Osteoblast (primary cell): ENCODE results near the gene FHIT. TPM values are rescaled to one million over a fixed set of nuclear protein-coding genes. Genes with fewer than 3 reads are reported as not detected.

Experiments used
- DNase-seq: peaks from one replicate; pipeline ENCODE4 v3.0.0; 2011; ENCODE audit warnings: low spot score, mixed read lengths; ENCODE audit not compliant: insufficient read length; ENCODE audit errors: missing footprints
- H2AFZ ChIP-seq: 2 replicates; pipeline ENCODE4 v1.6.0; 2011; ENCODE audit warnings: mild to moderate bottlenecking, low read length
- H3K27ac ChIP-seq: 2 replicates; pipeline ENCODE4 v1.5.1; 2011; ENCODE audit warnings: mild to moderate bottlenecking, low read depth, low read length, moderate library complexity
- H3K27me3 ChIP-seq: 2 replicates; pipeline ENCODE4 v1.6.0; 2012; ENCODE audit warnings: mild to moderate bottlenecking, control low read depth, inconsistent platforms, low read length, moderate library complexity; ENCODE audit not compliant: insufficient read depth
- H3K36me3 ChIP-seq: 2 replicates; pipeline ENCODE4 v1.5.1; 2011; ENCODE audit warnings: mild to moderate bottlenecking, low read length, control low read depth, moderate library complexity; ENCODE audit not compliant: insufficient read depth
- H3K4me1 ChIP-seq: 2 replicates; pipeline ENCODE4 v1.5.1; 2011; ENCODE audit warnings: mild to moderate bottlenecking, low read length, control low read depth, moderate library complexity; ENCODE audit not compliant: insufficient read depth
- H3K4me2 ChIP-seq: 2 replicates; pipeline ENCODE4 v1.6.0; 2011; ENCODE audit warnings: mild to moderate bottlenecking, low read length; ENCODE audit not compliant: insufficient read depth
- H3K4me3 ChIP-seq: fragments of 200-600 bp; sonication (generic); 3 replicates; pipeline ENCODE4 v1.5.1; 2012; ENCODE audit warnings: mild to moderate bottlenecking, low read length, inconsistent platforms; ENCODE audit not compliant: insufficient read depth
- H3K79me2 ChIP-seq: 2 replicates; pipeline ENCODE4 v1.6.0; 2012; ENCODE audit warnings: mild to moderate bottlenecking, low read length, control low read depth, inconsistent platforms; ENCODE audit not compliant: insufficient read depth
- H3K9me3 ChIP-seq: 2 replicates; pipeline ENCODE4 v1.5.1; 2011; ENCODE audit warnings: low read depth, low read length, control low read depth
- H4K20me1 ChIP-seq: 2 replicates; pipeline ENCODE4 v1.6.0; 2012; ENCODE audit warnings: mild to moderate bottlenecking, low read length, control low read depth; ENCODE audit not compliant: insufficient read depth
- CTCF ChIP-seq: IDR thresholded peaks from 2 replicates; pipeline ENCODE4 v1.5.1; 2011; ENCODE audit warnings: mild to moderate bottlenecking, low read depth, low read length, moderate library complexity; ENCODE audit errors: extremely low read depth
- total RNA-seq: library from RNA; depleted of rRNA; stranded (reverse); fragments of >200 nt; gene quantifications from 2 replicates; pipeline ENCODE4 v1.2.3, GENCODE V29; 2012

The FHIT gene
- total RNA-seq, 1 donor, result 3.3 TPM

GRCh38 chr3:59779260-59779659 lies 1472.0 kb downstream of the FHIT start:
- no peak overlapping the region for H2AFZ ChIP-seq
- no peak for TF ChIP-seq CTCF
- H3K4me2 ChIP-seq, result no peak overlapping the region
- H4K20me1 ChIP-seq, result no peaks in the 10 kb centered on the region
- H3K27ac ChIP-seq, result no peak overlapping the region
- no peaks in the 10 kb centered on the region for H3K36me3 ChIP-seq
- no peaks in the 10 kb centered on the region for H3K27me3 ChIP-seq
- H3K9me3 ChIP-seq, result no peaks in the 10 kb centered on the region
- no peaks in the 10 kb centered on the region for H3K79me2 ChIP-seq
- no peak for DNase-seq
- H3K4me3 ChIP-seq, result no peak overlapping the region
- H3K4me1 ChIP-seq, result peaks cover 13% of the 10 kb centered on the region

GRCh38 chr3:59777667-59778077 lies 1473.6 kb downstream of the FHIT start:
- no peak overlapping the region for H3K27ac ChIP-seq
- no peaks in the 10 kb centered on the region for H3K36me3 ChIP-seq
- no peak for DNase-seq
- H3K4me3 ChIP-seq, result no peak overlapping the region
- H3K9me3 ChIP-seq, result no peaks in the 10 kb centered on the region
- TF ChIP-seq CTCF, result no peak
- no peaks in the 10 kb centered on the region for H3K79me2 ChIP-seq
- H2AFZ ChIP-seq, result no peak overlapping the region
- H4K20me1 ChIP-seq, result no peaks in the 10 kb centered on the region
- H3K4me2 ChIP-seq, result no peak overlapping the region
- peaks cover 16% of the 10 kb centered on the region for H3K4me1 ChIP-seq
- H3K27me3 ChIP-seq, result no peaks in the 10 kb centered on the region

GRCh38 chr3:59777066-59777465 lies 1474.2 kb downstream of the FHIT start:
- peaks cover 22% of the 10 kb centered on the region for H3K4me1 ChIP-seq
- H3K4me3 ChIP-seq, result no peak overlapping the region
- no peak overlapping the region for H2AFZ ChIP-seq
- no peaks in the 10 kb centered on the region for H3K9me3 ChIP-seq
- no peak for DNase-seq
- H3K4me2 ChIP-seq, result no peak overlapping the region
- H3K79me2 ChIP-seq, result no peaks in the 10 kb centered on the region
- no peak for TF ChIP-seq CTCF
- H3K36me3 ChIP-seq, result no peaks in the 10 kb centered on the region
- H4K20me1 ChIP-seq, result no peaks in the 10 kb centered on the region
- no peaks in the 10 kb centered on the region for H3K27me3 ChIP-seq
- H3K27ac ChIP-seq, result no peak overlapping the region

GRCh38 chr3:59775761-59776325 lies 1475.4 kb downstream of the FHIT start:
- H3K9me3 ChIP-seq, result no peaks in the 10 kb centered on the region
- no peak for TF ChIP-seq CTCF
- no peak overlapping the region for H2AFZ ChIP-seq
- no peaks in the 10 kb centered on the region for H3K79me2 ChIP-seq
- H3K27me3 ChIP-seq, result no peaks in the 10 kb centered on the region
- H3K4me1 ChIP-seq, result peaks cover 33% of the 10 kb centered on the region
- DNase-seq, result no peak
- no peak overlapping the region for H3K4me2 ChIP-seq
- H3K36me3 ChIP-seq, result no peaks in the 10 kb centered on the region
- H4K20me1 ChIP-seq, result no peaks in the 10 kb centered on the region
- H3K4me3 ChIP-seq, result no peak overlapping the region
- H3K27ac ChIP-seq, result peak overlapping the region; percentile 79
